Measurements from ENCODE around the gene SEC61A1. TPM values are rescaled to one million over a fixed set of nuclear protein-coding genes. Genes with fewer than 3 reads are reported as not detected.

The SEC61A1 gene
- total RNA-seq, 1 donor from 2014 or later, result 176 TPM

DNA sequence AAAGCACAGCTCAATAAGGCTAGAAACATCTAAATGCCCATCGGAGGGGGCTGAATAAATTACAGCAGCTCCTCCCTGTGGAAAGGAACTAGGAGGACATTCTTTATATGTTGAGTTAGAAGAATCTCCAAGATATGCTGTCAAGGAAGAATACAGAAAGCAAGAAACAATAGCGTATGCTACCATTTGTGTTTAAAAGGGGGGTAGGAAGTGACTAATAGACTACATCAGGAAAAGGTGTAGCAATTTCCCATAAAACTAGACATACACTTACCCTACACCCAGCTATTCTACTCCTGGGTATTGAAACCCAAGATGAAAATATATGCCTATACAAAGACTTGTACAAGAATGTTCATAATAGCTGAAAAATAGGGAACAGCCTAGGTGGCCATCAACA lies 21.6 kb downstream of the SEC61A1 start:
- no peaks in the 10 kb centered on the region for H3K9me3 Mint-ChIP-seq (ENCODE audit: low read depth)
- no peak for DNase-seq (ENCODE audit: low spot score, unreplicated experiment)
- peaks cover under 1% of the 10 kb centered on the region for H3K36me3 Mint-ChIP-seq (ENCODE audit: insufficient read depth)
- no peak overlapping the region for H3K27ac Mint-ChIP-seq
- H3K27me3 Mint-ChIP-seq, result peaks cover 9% of the 10 kb centered on the region
- H3K4me3 Mint-ChIP-seq (ENCODE audit: low read depth), result no peak overlapping the region
- H3K4me1 Mint-ChIP-seq (ENCODE audit: low read depth), result peaks cover 5% of the 10 kb centered on the region
- TF ChIP-seq, protein P1, sequence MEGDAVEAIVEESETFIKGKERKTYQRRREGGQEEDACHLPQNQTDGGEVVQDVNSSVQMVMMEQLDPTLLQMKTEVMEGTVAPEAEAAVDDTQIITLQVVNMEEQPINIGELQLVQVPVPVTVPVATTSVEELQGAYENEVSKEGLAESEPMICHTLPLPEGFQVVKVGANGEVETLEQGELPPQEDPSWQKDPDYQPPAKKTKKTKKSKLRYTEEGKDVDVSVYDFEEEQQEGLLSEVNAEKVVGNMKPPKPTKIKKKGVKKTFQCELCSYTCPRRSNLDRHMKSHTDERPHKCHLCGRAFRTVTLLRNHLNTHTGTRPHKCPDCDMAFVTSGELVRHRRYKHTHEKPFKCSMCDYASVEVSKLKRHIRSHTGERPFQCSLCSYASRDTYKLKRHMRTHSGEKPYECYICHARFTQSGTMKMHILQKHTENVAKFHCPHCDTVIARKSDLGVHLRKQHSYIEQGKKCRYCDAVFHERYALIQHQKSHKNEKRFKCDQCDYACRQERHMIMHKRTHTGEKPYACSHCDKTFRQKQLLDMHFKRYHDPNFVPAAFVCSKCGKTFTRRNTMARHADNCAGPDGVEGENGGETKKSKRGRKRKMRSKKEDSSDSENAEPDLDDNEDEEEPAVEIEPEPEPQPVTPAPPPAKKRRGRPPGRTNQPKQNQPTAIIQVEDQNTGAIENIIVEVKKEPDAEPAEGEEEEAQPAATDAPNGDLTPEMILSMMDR (IDR thresholded peaks at IDR 0.05; ENCODE audit: unreplicated experiment), result no peak

DNA sequence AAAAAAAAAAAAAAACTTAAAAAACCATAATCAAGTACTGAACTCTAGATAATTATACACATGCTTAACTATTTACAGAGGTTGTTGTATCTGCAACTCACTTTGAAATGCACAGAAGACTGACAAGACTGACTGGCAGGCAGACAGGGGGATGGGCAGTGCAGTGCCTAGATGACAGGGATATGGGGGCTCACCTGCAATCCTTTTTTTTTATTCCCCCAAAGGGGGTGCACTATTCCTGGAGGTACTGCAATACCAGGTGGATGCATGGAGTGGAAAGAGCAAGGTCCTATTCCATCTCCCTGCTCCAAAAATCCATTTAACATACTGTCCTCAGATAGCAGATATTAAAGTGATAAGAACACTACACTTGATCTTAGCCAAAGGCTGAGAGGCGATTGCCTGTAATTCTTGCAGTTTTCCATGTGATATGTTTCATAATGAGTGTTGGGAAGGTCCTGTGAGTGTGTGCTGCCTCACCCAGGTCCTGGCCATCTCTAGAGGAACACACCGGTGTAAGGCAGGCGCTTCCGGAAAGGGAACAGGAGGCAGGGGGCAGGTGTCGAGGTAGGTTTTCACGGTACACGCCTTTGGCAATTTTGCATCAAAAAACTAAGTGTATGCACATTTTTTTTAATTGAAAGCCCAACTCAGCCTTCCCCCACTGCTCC lies 22.7 kb downstream of the SEC61A1 start:
- Mint-ChIP-seq H3K36me3 (ENCODE audit: insufficient read depth) (peaks cover 7% of the 10 kb centered on the region), H3K27ac (no peak overlapping the region)

GRCh38 chr3:128075522-128076482 lies 23.6 kb downstream of the SEC61A1 start:
- peak overlapping the region; percentile 68 for H3K4me3 Mint-ChIP-seq (ENCODE audit: low read depth)
- peak; percentile 93 for DNase-seq (ENCODE audit: low spot score, unreplicated experiment)
- peaks cover 14% of the 10 kb centered on the region for H3K36me3 Mint-ChIP-seq (ENCODE audit: insufficient read depth)
- peaks cover 20% of the 10 kb centered on the region for H3K27me3 Mint-ChIP-seq
- H3K4me1 Mint-ChIP-seq (ENCODE audit: low read depth), result peaks cover 5% of the 10 kb centered on the region
- no peak overlapping the region for H3K27ac Mint-ChIP-seq
- TF ChIP-seq, protein P1 (IDR thresholded peaks at IDR 0.05; ENCODE audit: unreplicated experiment), result peak; percentile 97
- H3K9me3 Mint-ChIP-seq (ENCODE audit: low read depth), result no peaks in the 10 kb centered on the region

More for the DNA sequence above, 22.7 kb downstream of the SEC61A1 start:
- TF ChIP-seq, protein P1 (IDR thresholded peaks at IDR 0.05; ENCODE audit: unreplicated experiment), result no peak
- peaks cover 20% of the 10 kb centered on the region for H3K27me3 Mint-ChIP-seq
- peak overlapping the region; percentile 68 for H3K4me3 Mint-ChIP-seq (ENCODE audit: low read depth)
- DNase-seq (ENCODE audit: low spot score, unreplicated experiment), result no peak
- H3K9me3 Mint-ChIP-seq (ENCODE audit: low read depth), result no peaks in the 10 kb centered on the region
- peaks cover 5% of the 10 kb centered on the region for H3K4me1 Mint-ChIP-seq (ENCODE audit: low read depth)

DNA sequence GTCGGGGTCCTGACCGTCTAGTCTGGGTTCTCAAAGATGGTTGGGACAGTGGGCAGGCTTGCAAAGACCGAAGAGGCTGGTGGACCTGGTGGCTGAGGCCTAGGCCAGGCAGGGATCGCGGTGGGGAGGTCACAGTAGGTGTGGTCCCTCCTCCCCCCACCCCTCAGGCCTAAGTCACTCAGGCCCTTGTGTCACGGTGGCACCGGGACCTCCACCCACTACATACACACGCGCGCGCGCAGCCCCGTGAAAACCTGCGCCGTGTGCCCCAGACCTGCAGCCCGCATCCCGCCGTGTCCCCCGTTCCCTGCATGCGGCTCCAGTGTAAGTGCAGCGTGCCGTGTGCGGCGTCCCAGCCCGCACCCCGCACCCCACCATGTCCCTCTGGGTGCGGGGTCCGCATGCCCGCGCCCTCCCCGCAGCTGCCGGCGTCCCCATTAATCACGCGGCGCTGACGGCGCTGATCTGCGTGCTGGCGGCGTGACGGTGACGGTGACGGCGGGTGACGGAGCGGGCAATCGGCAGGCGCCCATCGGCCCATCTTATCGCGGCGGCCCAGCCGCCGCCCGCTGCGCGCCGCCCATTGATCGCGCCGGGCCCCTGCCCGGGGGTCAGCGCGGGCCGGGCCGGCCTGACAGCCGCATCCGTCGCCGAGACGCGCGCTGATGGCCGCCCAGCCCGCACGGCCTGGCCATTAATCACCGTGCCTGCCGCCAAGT lies 24.4 kb downstream of the SEC61A1 start:
- TF ChIP-seq, protein P1 (IDR thresholded peaks at IDR 0.05; ENCODE audit: unreplicated experiment), result no peak
- peaks cover 16% of the 10 kb centered on the region for H3K36me3 Mint-ChIP-seq (ENCODE audit: insufficient read depth)
- peaks cover 20% of the 10 kb centered on the region for H3K27me3 Mint-ChIP-seq
- H3K9me3 Mint-ChIP-seq (ENCODE audit: low read depth), result no peaks in the 10 kb centered on the region
- no peak overlapping the region for H3K27ac Mint-ChIP-seq
- peak; percentile 37 for DNase-seq (ENCODE audit: low spot score, unreplicated experiment)
- peaks cover 5% of the 10 kb centered on the region for H3K4me1 Mint-ChIP-seq (ENCODE audit: low read depth)
- H3K4me3 Mint-ChIP-seq (ENCODE audit: low read depth), result peak overlapping the region; percentile 50

- TF ChIP-seq, protein P1 (IDR thresholded peaks at IDR 0.05; ENCODE audit: unreplicated experiment), result no peak
- no peak for DNase-seq (ENCODE audit: low spot score, unreplicated experiment)
- H3K36me3 Mint-ChIP-seq (ENCODE audit: insufficient read depth), result peaks cover 18% of the 10 kb centered on the region
- H3K9me3 Mint-ChIP-seq (ENCODE audit: low read depth), result no peaks in the 10 kb centered on the region
- H3K4me1 Mint-ChIP-seq (ENCODE audit: low read depth), result peaks cover 10% of the 10 kb centered on the region
- peaks cover 20% of the 10 kb centered on the region for H3K27me3 Mint-ChIP-seq
- peak overlapping the region; percentile 19 for H3K4me3 Mint-ChIP-seq (ENCODE audit: low read depth)
- no peak overlapping the region for H3K27ac Mint-ChIP-seq
Measured at GRCh38 chr3:128077202-128077624, 25.0 kb downstream of the SEC61A1 start.

Measured in progenitor cell of endocrine pancreas (in vitro differentiated cells).